ENCODE results near the gene IL20RB. TPM values are rescaled to one million over a fixed set of nuclear protein-coding genes. Genes with fewer than 3 reads are reported as not detected.

IL20RB gene
- total and polyA plus RNA-seq, 2 experiments from 2014 or later, result 72.5 to 107 TPM

DNA sequence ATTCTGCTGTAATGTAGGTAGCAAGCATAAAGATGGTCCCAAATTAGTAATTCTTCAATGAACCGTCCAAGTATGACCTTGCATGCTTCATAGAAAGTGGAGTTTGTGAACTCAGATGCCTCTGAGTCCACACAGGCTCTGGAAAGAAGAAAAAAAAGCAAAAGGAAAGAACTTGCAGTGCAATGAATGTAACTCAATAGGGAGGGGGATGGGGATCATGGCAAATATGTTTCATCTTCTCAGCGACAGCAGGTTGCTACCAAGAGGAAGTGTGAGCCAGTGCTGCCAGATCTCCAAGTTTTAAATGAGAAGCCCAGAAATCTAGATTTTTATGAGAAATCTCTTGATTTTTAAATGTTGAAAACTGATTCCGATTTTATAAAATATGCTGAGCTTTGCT, 50.3 kb downstream of the IL20RB start:
- H3K36me3 ChIP-seq (ENCODE audit: low read depth), result no peaks in the 10 kb centered on the region
- no peaks in the 10 kb centered on the region for H3K27me3 ChIP-seq (replicated peaks; ENCODE audit: insufficient read depth)
- H3K9me3 ChIP-seq (ENCODE audit: low read depth), result no peaks in the 10 kb centered on the region
- no peak overlapping the region for H2AFZ ChIP-seq
- no peak for TF ChIP-seq EZH2 (IDR thresholded peaks at IDR 0.05; ENCODE audit: insufficient read depth, poor library complexity, severe bottlenecking)
- no peak for TF ChIP-seq EZH2phosphoT487 (IDR thresholded peaks at IDR 0.05; ENCODE audit: insufficient read depth, low read depth)
- 77 to 78% methylated on average over 3 of the region's 3 CpGs for WGBS, 2 experiments (ENCODE audit: low coverage in 1 of 2, low lambda C conversion rate in 2 of 2, missing lambda C conversion rate in 2 of 2)
- H4K20me1 ChIP-seq (ENCODE audit: insufficient read depth), result 0 out of 2 replicates have a peak, but pooled peaks cover 3% of the 10 kb centered on the region
- peaks cover 22% of the 10 kb centered on the region for H3K79me2 ChIP-seq (ENCODE audit: insufficient read depth)
- H3K4me1 ChIP-seq (ENCODE audit: insufficient read depth), result peaks cover 17% of the 10 kb centered on the region
- no peak overlapping the region for H3K4me2 ChIP-seq (ENCODE audit: unreplicated experiment)
- no peaks in the 10 kb centered on the region for H3K9me2 ChIP-seq (ENCODE audit: insufficient read depth)
- peaks cover 13% of the 10 kb centered on the region; the same call in 1 of the 2 replicates for H3F3A ChIP-seq (ENCODE audit: insufficient read depth)
- no peak overlapping the region for H3K4me3 ChIP-seq
- no peak overlapping the region for H3K27ac ChIP-seq
- in situ Hi-C loops (cut with MboI), result loop anchor here (25.0 kb wide), 2 partner anchors 621 to 921 kb away; no protein-coding TSS in a partner anchor
- H3K9ac ChIP-seq, result no peak overlapping the region
- DNase-seq, result no peak

DNA sequence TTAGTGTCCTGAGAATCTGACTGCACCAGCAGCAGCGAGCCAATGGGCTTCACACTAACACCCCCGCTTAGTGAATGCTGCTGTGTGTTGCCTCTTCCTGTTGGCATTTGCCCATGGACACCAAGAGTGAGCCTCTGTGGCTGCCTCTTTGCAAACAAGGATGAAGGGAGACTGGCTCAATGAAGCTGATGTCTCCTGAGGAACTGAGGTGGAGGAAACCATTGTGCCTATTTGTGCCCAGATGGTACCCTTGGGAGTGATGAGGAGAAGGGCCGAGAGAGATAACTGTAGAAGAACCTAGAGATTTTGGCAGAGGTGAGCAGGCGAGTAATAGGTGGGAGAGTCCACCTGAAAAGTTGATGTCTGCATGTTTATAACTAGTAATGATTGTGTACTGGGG, 51.2 kb downstream of the IL20RB start:
- H3K4me2 ChIP-seq (ENCODE audit: unreplicated experiment), result no peak overlapping the region
- H4K20me1 ChIP-seq (ENCODE audit: insufficient read depth), result 0 out of 2 replicates have a peak, but pooled peaks cover 3% of the 10 kb centered on the region
- no peak overlapping the region for H3K27ac ChIP-seq
- H3K27me3 ChIP-seq (replicated peaks; ENCODE audit: insufficient read depth), result no peaks in the 10 kb centered on the region
- H2AFZ ChIP-seq, result no peak overlapping the region
- H3K36me3 ChIP-seq (ENCODE audit: low read depth), result no peaks in the 10 kb centered on the region
- peaks cover 23% of the 10 kb centered on the region for H3K4me1 ChIP-seq (ENCODE audit: insufficient read depth)
- in situ Hi-C loops (cut with MboI), result loop anchor here (25.0 kb wide), 2 partner anchors 622 to 922 kb away; no protein-coding TSS in a partner anchor
- peaks cover 13% of the 10 kb centered on the region; the same call in 1 of the 2 replicates for H3F3A ChIP-seq (ENCODE audit: insufficient read depth)
- H3K4me3 ChIP-seq, result no peak overlapping the region
- DNase-seq, result no peak
- no peak for TF ChIP-seq EZH2phosphoT487 (IDR thresholded peaks at IDR 0.05; ENCODE audit: insufficient read depth, low read depth)
- TF ChIP-seq EZH2 (IDR thresholded peaks at IDR 0.05; ENCODE audit: insufficient read depth, poor library complexity, severe bottlenecking), result no peak
- no peak overlapping the region for H3K9ac ChIP-seq
- peaks cover 14% of the 10 kb centered on the region for H3K79me2 ChIP-seq (ENCODE audit: insufficient read depth)
- H3K9me3 ChIP-seq (ENCODE audit: low read depth), result no peaks in the 10 kb centered on the region
- 94% methylated on average over 4 of the region's 4 CpGs for WGBS, 2 experiments (ENCODE audit: low coverage in 1 of 2, low lambda C conversion rate in 2 of 2, missing lambda C conversion rate in 2 of 2)
- no peaks in the 10 kb centered on the region for H3K9me2 ChIP-seq (ENCODE audit: insufficient read depth)

GRCh38 chr3:137010137-137010536, 52.4 kb downstream of the IL20RB start:
- TF ChIP-seq EZH2phosphoT487 (IDR thresholded peaks at IDR 0.05; ENCODE audit: insufficient read depth, low read depth), result no peak
- TF ChIP-seq EZH2 (IDR thresholded peaks at IDR 0.05; ENCODE audit: insufficient read depth, poor library complexity, severe bottlenecking), result no peak
- Histone ChIP-seq H2AFZ (no peak overlapping the region), H3F3A (ENCODE audit: insufficient read depth) (peaks cover 13% of the 10 kb centered on the region), H3K9ac (no peak overlapping the region), H3K4me2 (ENCODE audit: unreplicated experiment) (no peak overlapping the region), H3K9me3 (ENCODE audit: low read depth) (no peaks in the 10 kb centered on the region), H3K36me3 (ENCODE audit: low read depth) (no peaks in the 10 kb centered on the region), H3K4me3 (no peak overlapping the region), H3K27me3 (replicated peaks; ENCODE audit: insufficient read depth) (no peaks in the 10 kb centered on the region), H3K9me2 (ENCODE audit: insufficient read depth) (no peaks in the 10 kb centered on the region), H3K4me1 (ENCODE audit: insufficient read depth) (peaks cover 27% of the 10 kb centered on the region), H3K79me2 (ENCODE audit: insufficient read depth) (peaks cover 2% of the 10 kb centered on the region), H4K20me1 (ENCODE audit: insufficient read depth) (no peaks in the 10 kb centered on the region), H3K27ac (no peak overlapping the region)
- in situ Hi-C loops (cut with MboI), result loop anchor here (25.0 kb wide), 2 partner anchors 623 to 923 kb away; no protein-coding TSS in a partner anchor
- 86 to 88% methylated on average over 6 of the region's 6 CpGs for WGBS, 2 experiments (ENCODE audit: low coverage in 1 of 2, low lambda C conversion rate in 2 of 2, missing lambda C conversion rate in 2 of 2)
- no peak for DNase-seq

GRCh38 chr3:137011153-137011552, 53.4 kb downstream of the IL20RB start:
- H4K20me1 ChIP-seq (ENCODE audit: insufficient read depth), result no peaks in the 10 kb centered on the region
- DNase-seq, result no peak
- H2AFZ ChIP-seq, result no peak overlapping the region
- H3K9me3 ChIP-seq (ENCODE audit: low read depth), result no peaks in the 10 kb centered on the region
- H3K4me2 ChIP-seq (ENCODE audit: unreplicated experiment), result no peak overlapping the region
- no peak overlapping the region for H3K4me3 ChIP-seq
- H3K36me3 ChIP-seq (ENCODE audit: low read depth), result no peaks in the 10 kb centered on the region
- no peaks in the 10 kb centered on the region for H3K9me2 ChIP-seq (ENCODE audit: insufficient read depth)
- peaks cover 27% of the 10 kb centered on the region for H3K4me1 ChIP-seq (ENCODE audit: insufficient read depth)
- no peaks in the 10 kb centered on the region for H3K79me2 ChIP-seq (ENCODE audit: insufficient read depth)
- H3F3A ChIP-seq (ENCODE audit: insufficient read depth), result peaks cover 13% of the 10 kb centered on the region
- TF ChIP-seq EZH2 (IDR thresholded peaks at IDR 0.05; ENCODE audit: insufficient read depth, poor library complexity, severe bottlenecking) (no peak), EZH2phosphoT487 (IDR thresholded peaks at IDR 0.05; ENCODE audit: insufficient read depth, low read depth) (no peak)
- no peak overlapping the region for H3K27ac ChIP-seq
- no peaks in the 10 kb centered on the region for H3K27me3 ChIP-seq (replicated peaks; ENCODE audit: insufficient read depth)
- WGBS, 2 experiments (ENCODE audit: low coverage in 1 of 2, low lambda C conversion rate in 2 of 2, missing lambda C conversion rate in 2 of 2), result 97 to 100% methylated on average over 3 to 4 of the region's 4 CpGs
- no peak overlapping the region for H3K9ac ChIP-seq
- in situ Hi-C loops (cut with MboI), result loop anchor here (25.0 kb wide), 2 partner anchors 624 to 924 kb away; no protein-coding TSS in a partner anchor

Data from GM23248 (cell line).